GM19438 (cell line): ENCODE measurements around the gene MOGAT2.
"Not testable (repeated sequence)": the region's sequence is repeated elsewhere in the genome, so short reads cannot be mapped to it uniquely, and the experiment has no call there.

ENCODE experiments used
- ATAC-seq: cut with Tn5 transposase; IDR thresholded peaks from one replicate; pipeline ENCODE4 v1.9.1; 2021; ENCODE audit warnings: low read depth; ENCODE audit not compliant: unreplicated experiment

MOGAT2 gene

DNA sequence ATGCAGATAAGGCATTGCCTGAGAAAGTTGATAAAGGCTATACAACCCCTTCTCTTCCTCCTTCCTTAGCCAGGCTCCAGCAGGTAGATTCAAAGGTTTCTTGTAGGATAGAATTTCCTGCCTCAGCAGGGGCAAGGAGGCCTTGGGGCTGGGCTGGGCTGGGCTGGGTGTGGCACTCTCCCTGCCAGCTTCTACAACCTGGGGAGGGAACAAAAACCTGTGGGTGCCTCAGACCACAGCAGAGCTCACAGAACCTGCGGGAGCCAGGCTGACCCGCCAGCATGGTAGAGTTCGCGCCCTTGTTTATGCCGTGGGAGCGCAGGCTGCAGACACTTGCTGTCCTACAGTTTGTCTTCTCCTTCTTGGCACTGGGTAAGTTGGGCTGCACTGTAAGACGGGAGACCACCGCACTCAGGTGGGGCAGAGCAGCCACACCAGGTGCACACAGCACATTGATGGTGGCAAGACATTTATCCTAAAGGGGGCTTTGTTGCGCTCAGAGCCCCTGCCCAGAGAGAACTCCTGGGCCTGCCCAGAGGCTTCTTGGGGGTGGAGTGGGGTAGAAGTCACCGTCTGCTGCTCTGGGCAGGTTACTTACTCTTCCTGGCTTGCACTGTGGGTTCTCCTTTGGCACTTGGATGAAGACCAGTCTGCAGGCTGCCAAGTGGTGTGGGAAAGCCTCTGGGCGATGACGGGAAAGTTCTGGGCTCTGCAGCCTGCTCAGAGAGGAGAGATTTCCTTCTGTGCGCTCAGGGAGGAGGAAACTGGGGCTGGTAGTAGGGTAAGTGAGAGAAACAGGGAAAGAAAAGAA is at the start of gene MOGAT2:
MOGAT2 (plus strand) TSS at position 231 of the 811 bp plus-strand sequence; CDS start at position 282, 51 bp downstream.
- ATAC-seq, result no peak

DNA sequence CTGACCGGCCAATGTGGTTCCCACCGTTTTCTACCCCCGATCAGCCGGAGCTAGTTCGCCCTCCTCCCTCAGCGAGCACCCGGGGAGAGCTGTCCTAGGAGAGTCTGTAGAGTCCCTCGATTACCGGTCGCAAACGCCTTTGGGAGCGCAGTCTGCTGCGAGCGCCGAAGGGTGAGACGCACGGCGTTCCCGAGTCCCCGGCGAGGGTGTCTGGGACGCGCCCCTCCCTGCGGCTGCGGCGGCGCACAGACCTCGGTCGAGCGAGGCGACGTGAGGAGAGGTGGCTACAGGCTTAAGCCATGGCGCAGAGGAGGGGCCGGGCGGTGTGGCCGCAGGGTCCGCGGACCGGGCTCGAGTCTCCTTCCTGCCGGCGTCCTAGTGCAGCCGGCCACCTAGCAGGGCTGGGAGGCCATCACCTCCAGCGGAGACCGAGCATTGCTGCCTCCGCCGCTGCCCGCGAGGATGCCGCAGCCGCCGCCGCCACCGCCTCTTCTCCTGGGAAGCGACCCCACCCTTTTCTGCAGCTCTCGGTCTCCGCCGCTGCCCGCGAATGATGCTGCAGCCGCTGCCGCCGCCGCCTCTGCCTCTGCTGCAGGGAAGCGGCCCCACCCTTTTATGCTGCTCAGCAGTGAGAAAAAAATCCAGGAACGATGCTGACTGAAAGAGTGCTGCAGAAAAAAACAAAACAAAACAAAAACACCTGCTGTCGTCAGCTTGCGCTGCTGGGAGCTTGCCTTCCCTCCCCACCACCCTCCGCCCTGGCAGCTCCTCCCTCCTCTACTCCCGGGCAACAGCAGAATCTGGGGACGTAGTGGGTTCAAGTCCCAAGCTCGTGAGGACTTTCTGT is 49.0 kb upstream of the MOGAT2 start, which contains the start of gene MAP6:
MAP6 (minus strand) TSS at position 588 of the 847 bp plus-strand sequence. CDS start 669 bp downstream, outside the sequence.
- ATAC-seq, result no peak

DNA sequence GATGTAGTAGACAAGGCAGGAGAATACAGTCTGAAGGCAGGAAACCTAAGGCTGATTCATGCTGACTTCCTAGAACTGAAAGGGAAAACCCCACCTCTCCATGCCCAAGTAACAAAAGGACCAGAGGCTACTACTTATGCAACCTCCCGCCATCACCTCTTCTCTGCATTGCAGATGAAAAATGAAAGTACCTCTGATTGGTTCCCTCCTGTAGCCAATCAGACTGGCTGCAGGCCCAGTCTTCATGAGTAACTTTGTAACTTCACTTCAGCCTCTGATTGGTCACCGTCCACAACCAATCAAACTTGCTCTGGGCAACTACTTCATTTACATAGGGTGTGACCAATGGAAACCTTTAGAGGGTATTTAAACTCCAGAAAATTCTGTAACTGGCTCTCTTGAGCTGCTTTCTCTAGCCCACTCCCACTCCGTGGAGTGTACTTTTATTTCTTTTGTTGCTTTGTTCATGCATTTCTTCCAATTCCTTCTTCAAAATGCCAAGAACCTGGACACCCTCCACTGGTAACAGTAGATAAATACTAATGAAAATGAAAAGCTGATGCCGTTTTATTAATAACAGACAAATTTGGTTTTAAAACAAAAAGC is 43.6 kb upstream of the MOGAT2 start:
- ATAC-seq, result no peak

DNA sequence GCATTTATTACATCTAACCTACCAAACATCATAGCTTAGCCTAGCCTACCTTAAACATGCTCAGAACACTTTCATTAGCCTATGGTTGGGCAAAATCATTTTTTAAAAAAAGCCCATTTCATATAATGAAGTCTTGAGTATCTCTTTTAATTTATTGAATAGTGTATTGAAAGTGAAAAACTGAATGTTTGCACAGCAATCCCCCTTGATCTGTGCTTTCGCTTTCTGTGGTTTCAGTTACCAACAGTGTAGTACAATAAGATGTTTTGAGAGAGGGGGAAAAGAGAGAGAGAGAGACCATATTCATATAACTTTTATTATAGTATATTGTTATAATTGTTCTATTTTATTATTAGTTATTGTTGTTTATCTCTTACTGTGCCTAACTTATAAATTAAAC is 40.4 kb upstream of the MOGAT2 start:
- no peak for ATAC-seq

DNA sequence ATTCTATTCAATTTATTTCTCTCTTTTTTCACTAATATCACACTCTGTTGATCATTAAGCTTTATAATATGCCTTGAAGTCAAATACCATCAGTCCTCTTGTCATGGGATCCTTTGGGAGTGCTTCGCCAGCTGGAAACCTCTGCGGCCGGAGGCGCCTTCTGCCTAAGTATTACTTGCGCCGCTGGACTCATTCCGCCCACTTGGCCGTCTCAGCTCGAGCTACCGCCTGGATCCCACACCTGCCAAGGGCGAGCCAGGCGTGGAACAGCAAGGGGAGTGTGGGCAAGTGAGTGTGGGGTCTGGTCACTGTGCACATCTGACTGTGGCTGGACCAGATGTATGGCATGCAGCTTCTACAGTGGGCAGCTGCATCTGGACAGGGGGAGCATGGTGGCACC is 39.7 kb upstream of the MOGAT2 start:
- no peak for ATAC-seq

DNA sequence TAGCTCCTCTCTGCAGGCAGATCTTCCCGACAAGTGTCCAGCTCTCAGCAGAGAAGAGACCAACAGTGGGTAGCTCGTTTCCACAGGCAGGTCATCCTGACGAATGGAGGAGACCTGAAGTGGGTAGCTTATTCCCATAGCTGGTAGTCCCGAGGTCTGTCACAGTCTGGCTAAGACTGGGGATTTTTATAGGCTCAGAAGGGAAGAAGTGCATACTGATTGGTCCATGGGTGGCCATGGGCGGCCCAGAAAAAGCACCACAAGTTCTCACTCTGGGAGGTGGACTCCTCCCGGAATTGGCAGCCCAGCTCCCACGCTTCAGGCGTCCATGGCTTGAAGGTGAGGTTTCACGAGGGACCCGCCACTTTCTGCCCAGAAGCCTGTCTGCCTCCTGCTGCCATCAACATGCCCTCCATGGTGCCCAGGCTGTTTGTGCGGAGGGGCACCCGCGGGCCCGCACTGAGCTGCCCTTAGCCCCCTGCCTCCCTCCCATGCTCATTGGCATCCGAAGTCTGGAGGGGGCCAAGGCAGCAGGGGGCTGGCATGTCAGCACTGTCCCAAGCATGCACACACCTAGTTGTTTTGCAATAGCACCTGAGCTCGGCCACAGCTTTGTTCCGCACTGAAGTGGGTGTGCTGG is 38.9 kb upstream of the MOGAT2 start:
- ATAC-seq, result no peak

DNA sequence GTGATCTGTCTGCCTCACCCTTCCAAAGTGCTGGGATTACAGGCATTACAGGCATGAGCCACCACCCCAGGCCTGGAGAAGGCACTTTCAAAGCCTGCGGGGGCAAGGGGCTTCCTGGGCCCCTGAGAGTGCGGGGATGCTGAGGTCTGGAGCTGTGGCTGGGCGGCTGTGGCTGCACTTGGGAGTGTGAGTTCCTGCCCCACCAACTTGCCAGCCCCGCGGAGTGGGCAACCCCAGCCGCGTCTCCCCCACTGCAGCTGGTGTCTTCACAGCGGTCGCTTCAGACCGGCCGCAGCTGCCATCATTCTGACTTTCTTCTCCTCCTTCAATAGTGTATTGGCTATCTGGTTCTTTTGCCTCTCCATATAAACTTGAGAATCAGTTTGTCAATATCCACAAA is 38.1 kb upstream of the MOGAT2 start:
- no peak for ATAC-seq

DNA sequence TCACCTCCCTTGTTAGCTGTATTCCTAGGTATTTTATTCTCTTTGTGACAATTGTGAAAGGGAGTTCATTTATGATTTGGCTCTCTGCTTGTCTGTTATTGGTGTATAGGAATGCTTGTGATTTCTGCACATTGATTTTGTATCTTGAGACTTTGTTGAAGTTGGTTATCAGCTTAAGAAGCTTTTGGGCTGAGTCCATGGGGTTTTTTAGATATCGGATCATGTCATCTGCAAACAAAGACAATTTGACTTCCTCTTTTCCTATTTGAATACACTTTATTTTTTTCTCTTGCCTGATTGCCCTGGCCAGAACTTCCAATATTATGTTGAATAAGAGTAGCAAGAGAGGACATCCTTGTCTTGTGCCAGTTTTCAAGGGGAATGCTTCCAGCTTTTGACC is 33.8 kb upstream of the MOGAT2 start:
- ATAC-seq, result not testable (repeated sequence)

DNA sequence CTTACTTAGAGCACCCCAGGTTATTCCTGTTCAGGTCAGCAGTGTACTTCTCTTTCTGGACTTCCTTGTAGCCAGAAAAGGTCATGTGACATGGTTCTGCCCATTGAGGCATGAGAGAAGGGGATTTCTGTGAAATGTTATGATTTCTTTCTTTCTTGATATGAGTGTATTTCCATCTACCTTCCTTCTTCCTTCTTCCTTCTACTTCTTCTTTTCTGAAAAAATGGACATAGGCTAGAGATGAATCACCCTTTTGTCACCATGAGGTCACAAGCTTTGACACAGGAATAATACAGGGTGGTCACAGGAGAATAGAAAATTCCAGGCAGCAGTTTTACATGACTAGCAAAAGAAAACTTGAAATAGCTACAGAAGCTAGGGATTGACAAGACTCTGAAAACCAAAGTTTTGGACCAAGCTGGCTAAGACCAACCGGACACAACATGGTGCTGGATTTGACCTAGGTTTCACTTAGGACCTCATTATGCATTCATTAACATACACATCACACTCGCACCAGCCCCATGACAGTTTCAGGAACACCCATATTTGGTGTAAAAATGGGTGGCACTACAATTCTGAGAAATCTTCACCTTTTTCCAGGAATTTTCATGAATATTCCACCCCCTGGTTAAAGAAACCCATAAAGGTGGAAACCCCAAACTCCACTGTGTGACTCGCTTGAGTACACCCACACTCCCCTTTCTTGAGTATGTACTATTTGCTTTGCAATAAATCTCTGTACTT is 27.6 kb upstream of the MOGAT2 start:
- no peak for ATAC-seq

DNA sequence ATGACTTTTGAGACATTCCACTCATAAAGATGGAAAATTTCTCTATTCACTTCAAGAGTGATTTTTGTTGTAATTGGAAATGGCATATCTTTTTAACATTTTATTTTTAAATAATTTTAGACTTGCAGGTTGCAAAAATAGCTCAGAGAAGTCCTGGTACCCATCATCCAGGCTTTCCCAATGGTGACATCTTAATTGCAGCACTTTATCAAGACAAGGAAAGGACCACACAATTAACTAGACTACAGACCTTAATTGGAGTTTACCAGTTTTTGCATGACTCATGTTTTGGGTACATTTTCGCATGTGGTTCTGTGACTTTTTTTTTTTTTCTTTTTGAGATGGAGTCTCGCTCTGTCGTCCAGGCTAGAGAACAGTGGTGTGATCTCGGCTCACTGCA is 25.8 kb upstream of the MOGAT2 start:
- no peak for ATAC-seq

DNA sequence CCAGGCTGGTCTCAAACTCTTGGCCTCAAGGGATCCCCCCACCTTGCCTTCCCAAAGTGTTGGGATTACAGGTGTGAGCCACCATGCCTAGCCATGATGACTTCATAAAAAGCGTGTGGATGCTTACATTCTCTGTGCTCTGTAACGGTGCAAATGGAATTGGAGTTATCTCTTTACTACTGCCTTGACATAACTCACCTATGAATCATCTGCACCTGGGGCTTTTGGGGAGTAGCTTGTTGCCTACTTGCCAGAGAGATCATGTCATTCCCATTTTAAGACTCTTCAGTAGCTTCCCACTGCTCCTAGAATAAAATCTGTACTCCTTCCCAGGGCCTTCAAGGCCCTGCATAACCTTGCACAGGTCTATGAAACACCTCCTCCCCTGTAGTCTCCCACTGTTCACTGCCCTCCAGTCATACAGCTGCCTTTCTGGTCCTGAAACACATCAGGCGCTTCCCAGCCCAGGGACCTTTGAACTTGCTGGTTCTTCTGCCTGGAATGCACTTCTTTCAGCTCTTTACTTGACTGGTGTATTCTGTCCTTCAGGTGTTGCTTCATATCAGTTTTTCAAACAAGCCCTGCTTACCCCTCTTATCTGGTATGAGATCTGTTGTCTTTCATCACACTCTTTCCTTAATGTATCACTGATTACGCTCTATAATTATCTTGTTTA is 19.6 kb upstream of the MOGAT2 start:
- no peak for ATAC-seq

DNA sequence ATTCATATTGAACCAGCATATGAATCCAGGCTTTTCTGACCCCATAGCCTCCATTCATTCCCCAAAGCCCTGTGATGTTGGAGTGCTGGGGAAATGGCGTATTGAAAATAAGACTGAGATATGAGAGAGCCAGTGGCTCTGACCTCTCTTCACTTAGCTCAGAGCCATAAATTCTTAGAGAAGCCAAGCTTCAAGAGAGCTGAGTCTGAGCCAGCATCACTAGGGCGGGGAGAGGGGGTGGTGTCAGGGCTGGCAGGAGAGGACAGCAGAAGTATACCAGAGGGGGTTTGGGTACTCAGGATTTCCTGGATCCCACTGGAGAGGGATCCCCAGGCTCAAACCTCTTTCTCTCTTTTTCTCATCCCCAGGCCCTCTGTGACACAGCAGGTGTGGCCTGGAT is 16.7 kb upstream of the MOGAT2 start:
- ATAC-seq, result no peak

DNA sequence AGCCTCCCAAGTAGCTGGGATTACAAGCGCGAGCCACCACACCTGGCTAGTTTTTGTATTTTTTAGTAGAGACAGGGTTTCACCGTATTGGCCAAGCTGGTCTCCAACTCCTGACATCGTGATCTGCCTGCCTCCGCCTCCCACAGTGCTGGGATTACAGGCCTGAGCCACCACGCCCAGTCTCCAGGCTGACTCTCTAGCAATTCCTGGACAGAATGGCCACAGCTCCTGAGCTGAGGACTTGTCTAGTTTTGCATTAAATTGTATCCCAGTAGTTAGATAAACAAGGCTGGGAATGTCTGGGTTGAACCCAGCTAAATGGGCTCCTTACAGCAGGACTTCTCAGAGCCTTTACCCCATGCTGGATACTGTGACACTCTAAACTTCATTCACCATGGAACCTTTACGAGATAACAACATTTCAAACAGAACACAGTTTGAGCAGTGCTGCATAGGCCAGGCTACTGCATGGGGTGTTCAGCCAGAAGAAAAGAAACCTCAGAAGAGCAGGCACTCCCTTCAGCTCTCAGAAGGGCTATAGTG is 13.9 kb upstream of the MOGAT2 start:
- ATAC-seq, result no peak

DNA sequence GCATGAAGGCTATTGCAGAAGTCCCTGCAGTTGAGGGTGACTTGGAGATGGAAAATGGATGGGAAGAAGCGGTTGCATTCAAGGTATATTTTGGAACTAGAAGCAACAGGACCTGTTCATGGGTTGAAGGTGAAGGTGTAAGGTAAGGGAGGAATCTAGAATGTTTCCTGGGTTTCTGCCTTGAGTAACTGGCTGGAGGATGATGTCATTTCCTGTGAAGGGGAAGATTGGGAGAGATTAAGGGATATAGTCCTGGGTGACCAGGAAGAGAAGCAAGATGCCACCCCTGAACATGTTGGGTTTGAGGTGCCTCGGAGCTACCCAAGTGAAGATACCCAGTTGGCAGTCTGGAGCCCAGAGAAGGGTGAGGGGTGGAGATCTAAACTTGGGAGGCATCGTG is 12.1 kb upstream of the MOGAT2 start:
- ATAC-seq, result no peak

DNA sequence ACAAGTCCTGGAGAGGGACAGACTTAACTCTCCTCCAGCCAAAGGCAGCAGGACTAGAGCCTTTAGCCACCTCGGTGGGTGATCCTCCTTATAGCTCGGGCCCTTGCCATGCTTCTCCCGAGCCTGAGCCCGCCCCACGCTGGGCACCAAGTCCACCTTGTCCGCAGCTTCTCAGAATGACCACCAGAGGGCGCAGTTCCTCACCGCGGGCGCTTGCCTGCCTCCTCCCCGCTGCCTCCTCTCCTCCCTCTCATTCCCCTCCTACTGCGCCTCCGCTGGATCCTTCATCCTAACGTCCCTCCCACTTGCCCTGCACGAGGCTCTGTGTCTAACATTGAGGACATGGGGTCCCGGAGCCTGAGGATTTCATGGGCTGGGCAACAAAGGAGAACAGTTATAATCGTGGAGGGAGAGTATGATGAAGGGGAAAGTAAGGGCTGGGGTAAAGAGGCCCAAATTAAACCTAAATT is 11.3 kb upstream of the MOGAT2 start:
- ATAC-seq, result no peak

DNA sequence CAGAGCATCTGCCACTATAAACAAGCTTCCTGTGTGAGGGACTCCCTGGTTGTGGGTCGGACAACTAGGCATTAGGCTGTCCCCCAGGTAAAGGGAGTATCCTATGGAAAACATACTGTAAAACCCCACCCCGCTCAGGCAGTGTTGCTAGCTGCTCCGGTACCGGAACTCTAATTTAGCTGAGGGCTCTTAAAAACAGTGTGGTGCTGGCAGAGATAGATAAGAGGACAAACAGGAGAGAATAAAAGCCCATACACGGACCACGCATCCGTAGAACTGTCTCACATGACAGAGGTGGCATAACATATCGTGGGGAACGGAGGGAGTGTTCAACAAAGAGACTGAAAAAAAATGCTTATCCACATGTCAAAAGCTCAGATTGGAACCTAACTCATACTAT is 3.4 kb upstream of the MOGAT2 start:
- ATAC-seq, result no peak

DNA sequence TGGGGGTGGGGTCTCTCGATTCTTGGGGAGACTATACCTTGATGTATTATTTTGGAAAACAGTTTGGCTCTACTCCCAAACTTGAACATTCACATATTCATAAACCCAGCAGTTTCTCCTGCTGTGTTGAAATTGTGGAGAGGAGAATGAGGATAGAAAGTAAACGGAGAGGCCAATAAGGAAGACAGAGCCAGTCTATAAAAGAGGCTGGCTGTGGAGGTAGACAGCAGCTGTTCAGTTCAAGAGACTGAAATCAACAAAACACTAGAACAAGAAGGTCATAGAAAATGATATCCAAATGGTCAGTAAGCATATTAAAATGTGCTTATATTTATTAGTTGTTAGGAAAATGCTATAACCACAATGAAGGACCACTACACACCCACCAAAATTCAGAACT is 1.9 kb upstream of the MOGAT2 start:
- ATAC-seq, result no peak

DNA sequence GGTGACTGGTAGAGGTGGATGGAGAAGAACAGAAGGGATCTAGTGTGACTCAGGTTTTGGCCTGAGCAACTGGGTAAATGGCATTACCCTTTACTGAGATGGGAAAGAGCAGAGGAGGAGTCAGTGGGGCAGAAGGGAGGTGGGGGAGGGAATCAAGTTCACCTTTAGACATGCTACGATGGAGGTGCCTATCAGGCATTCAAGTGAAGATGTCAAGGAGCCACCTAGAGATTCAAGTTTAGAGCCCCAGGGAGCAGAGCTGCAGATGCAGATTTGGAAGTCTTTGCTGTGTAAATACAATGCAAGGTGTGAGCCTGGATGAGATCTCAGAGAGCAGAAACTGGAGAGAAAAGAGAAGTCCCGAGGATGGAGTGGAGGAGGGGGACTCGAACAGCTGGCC is 979 bp upstream of the MOGAT2 start:
- ATAC-seq, result no peak
